ENCODE results near the gene TMEM235. TPM values are rescaled to one million over a fixed set of nuclear protein-coding genes. Genes with fewer than 3 reads are reported as not detected.

TMEM235 gene
- total and polyA plus RNA-seq, 2 donors (not counting 3 experiments of a cell fraction or from before 2014, with no cell fraction given), result 0.04 to 0.38 TPM

DNA sequence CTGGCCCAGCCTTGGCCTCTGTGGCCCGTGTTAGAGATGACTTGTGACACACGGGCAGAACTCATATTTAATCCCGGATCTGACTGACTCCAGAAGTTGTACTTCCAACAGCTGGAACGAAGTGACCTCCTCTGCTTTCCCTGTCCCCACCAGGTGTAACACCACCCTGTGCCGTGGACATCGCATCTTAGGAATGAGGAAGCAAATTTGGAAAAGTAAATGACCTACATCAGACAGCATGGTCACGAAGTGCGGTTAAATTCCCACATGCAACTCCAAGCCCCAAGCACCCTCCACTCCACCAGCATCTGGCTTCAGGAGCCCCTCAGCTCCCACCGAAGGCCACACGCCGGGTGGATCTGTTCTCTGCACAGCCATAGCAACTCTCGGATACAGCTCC is 47.5 kb upstream of the TMEM235 start:
- Histone ChIP-seq H3K9me1 (replicated peaks; ENCODE audit: control insufficient read depth, extremely low read depth, insufficient read depth, low read length) (no peaks in the 10 kb centered on the region), H3K4me3 (replicated peaks in 1 of 3; ENCODE audit: insufficient read depth in 1 of 3, low read depth in 1 of 3, low read length in 3 of 3) (no peak overlapping the region), H3K27ac (ENCODE audit: insufficient read depth, low read depth, low read length) (no peak overlapping the region), H3K9ac (replicated peaks; ENCODE audit: extremely low read depth, insufficient read depth, low read length) (no peak overlapping the region), H4K20me1 (replicated peaks; ENCODE audit: control insufficient read depth, extremely low read depth, insufficient read depth, low read length) (no peaks in the 10 kb centered on the region), H3K4me2 (ENCODE audit: insufficient read depth, low read length) (no peak overlapping the region), H3K27me3 (ENCODE audit: control insufficient read depth in 2 of 2, insufficient read depth in 2 of 2, low read length in 2 of 2) (no peaks in the 10 kb centered on the region), H2AFZ (ENCODE audit: low read depth, low read length) (no peak overlapping the region), H3K36me3 (ENCODE audit: control insufficient read depth in 2 of 2, extremely low read depth in 1 of 2, insufficient read depth in 2 of 2, low read length in 2 of 2) (no peaks in the 10 kb centered on the region), H3K9me3 (replicated peaks; ENCODE audit: control insufficient read depth, insufficient read depth, low read length) (no peaks in the 10 kb centered on the region), H3K4me1 (ENCODE audit: control insufficient read depth, extremely low read depth, insufficient read depth, low read length) (peaks cover 11% of the 10 kb centered on the region), H3K79me2 (ENCODE audit: control insufficient read depth, insufficient read depth, low read length) (peaks cover 18% of the 10 kb centered on the region)
- no peak for FAIRE-seq
- intact Hi-C loops (cut with micrococcal nuclease) (no loop called here), dilution Hi-C loops (cut with MboI; ENCODE audit: extremely low pct_ligation_motif_present, low sequenced_read_pairs) (no loop called here)
- ChIA-PET POLR2A (no interaction called here), CTCF (interaction anchor here (1.1 to 3.3 kb wide), 2 partner anchors 9 to 64 kb away, joined by 3 to 24 read pairs; no protein-coding TSS in a partner anchor)
- BruUV-seq (replicated peaks), result no TSS peak
- no peak for TF ChIP-seq EZH2 (IDR thresholded peaks at IDR 0.05; ENCODE audit: borderline replicate concordance, low read depth, low read length, severe bottlenecking)
- no peak for TF ChIP-seq JUN (IDR thresholded peaks at IDR 0.05; ENCODE audit: borderline replicate concordance, insufficient read depth, insufficient read length, low read depth)
- no peak for TF ChIP-seq FOS (IDR thresholded peaks at IDR 0.05; ENCODE audit: borderline replicate concordance, insufficient read depth, low read length)
- no peak for TF ChIP-seq MYC (IDR thresholded peaks at IDR 0.05; ENCODE audit: low read depth, low read length)
- DNase-seq (ENCODE audit: low read depth, low spot score), result no peak

DNA sequence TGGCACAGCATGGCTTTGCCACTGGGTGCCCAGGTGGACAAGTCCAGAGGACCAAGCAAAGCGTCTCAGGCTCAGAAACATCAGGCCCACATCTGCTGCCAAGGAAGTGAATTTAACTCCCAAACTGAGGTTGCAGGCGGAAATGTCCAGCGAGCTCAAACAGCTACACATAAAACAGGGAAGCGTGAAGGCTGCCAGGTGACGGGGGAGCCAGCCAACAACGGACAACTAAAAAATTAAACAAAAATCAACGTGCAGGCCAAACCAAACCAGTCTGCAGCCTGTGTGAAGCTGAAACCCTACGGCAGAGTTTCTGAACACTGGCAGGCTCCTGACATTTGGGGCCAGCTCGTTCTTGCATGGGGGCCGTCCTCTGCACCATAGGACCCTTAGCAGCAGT is 47.1 kb upstream of the TMEM235 start:
- Histone ChIP-seq H3K9me3 (replicated peaks; ENCODE audit: control insufficient read depth, insufficient read depth, low read length) (no peaks in the 10 kb centered on the region), H4K20me1 (replicated peaks; ENCODE audit: control insufficient read depth, extremely low read depth, insufficient read depth, low read length) (no peaks in the 10 kb centered on the region), H3K36me3 (ENCODE audit: control insufficient read depth in 2 of 2, extremely low read depth in 1 of 2, insufficient read depth in 2 of 2, low read length in 2 of 2) (no peaks in the 10 kb centered on the region), H3K4me2 (ENCODE audit: insufficient read depth, low read length) (no peak overlapping the region), H3K27ac (ENCODE audit: insufficient read depth, low read depth, low read length) (no peak overlapping the region), H3K4me3 (replicated peaks in 1 of 3; ENCODE audit: insufficient read depth in 1 of 3, low read depth in 1 of 3, low read length in 3 of 3) (no peak overlapping the region), H3K9me1 (replicated peaks; ENCODE audit: control insufficient read depth, extremely low read depth, insufficient read depth, low read length) (no peaks in the 10 kb centered on the region), H3K9ac (replicated peaks; ENCODE audit: extremely low read depth, insufficient read depth, low read length) (no peak overlapping the region), H3K4me1 (ENCODE audit: control insufficient read depth, extremely low read depth, insufficient read depth, low read length) (peaks cover 11% of the 10 kb centered on the region), H2AFZ (ENCODE audit: low read depth, low read length) (no peak overlapping the region), H3K27me3 (ENCODE audit: control insufficient read depth in 2 of 2, insufficient read depth in 2 of 2, low read length in 2 of 2) (no peaks in the 10 kb centered on the region), H3K79me2 (ENCODE audit: control insufficient read depth, insufficient read depth, low read length) (peaks cover 19% of the 10 kb centered on the region)
- FAIRE-seq (no peak), DNase-seq (ENCODE audit: low read depth, low spot score) (no peak)
- POLR2A ChIA-PET, result no interaction called here
- dilution Hi-C loops (cut with MboI; ENCODE audit: extremely low pct_ligation_motif_present, low sequenced_read_pairs), result no loop called here
- CTCF ChIA-PET, result interaction anchor here (1.1 to 3.3 kb wide), 2 partner anchors 10 to 65 kb away, joined by 3 to 24 read pairs; no protein-coding TSS in a partner anchor
- intact Hi-C loops (cut with micrococcal nuclease), result no loop called here
- BruUV-seq (replicated peaks), result no TSS peak
- no peak for TF ChIP-seq FOS (IDR thresholded peaks at IDR 0.05; ENCODE audit: borderline replicate concordance, insufficient read depth, low read length)
